ENCODE data around the gene NAT14.

DNA sequence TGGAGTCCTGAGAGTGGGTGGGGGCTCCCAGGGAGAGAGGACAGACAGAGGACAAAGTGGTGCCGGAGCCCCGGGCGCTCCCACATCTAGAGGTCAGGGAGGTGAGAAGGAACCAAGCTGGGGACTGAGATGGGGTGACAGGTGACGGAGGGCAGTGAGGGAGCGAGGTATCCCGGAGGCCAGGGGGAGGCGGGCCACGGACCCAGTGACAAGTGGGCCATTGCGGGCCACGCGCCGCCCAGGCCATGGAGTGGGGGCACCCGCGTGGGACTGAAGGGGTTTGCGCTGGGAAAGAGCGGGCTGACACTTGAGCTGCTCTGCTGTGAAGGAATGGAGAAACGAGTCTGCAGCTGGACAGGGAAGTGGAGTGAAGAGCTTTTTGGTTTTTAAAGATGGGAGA lies 5.9 kb upstream of the NAT14 start:
- TF ChIP-seq, protein P1, sequence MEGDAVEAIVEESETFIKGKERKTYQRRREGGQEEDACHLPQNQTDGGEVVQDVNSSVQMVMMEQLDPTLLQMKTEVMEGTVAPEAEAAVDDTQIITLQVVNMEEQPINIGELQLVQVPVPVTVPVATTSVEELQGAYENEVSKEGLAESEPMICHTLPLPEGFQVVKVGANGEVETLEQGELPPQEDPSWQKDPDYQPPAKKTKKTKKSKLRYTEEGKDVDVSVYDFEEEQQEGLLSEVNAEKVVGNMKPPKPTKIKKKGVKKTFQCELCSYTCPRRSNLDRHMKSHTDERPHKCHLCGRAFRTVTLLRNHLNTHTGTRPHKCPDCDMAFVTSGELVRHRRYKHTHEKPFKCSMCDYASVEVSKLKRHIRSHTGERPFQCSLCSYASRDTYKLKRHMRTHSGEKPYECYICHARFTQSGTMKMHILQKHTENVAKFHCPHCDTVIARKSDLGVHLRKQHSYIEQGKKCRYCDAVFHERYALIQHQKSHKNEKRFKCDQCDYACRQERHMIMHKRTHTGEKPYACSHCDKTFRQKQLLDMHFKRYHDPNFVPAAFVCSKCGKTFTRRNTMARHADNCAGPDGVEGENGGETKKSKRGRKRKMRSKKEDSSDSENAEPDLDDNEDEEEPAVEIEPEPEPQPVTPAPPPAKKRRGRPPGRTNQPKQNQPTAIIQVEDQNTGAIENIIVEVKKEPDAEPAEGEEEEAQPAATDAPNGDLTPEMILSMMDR (IDR thresholded peaks at IDR 0.05): no peak
- TF ChIP-seq POLR2A (IDR thresholded peaks at IDR 0.05): no peak
